Fibroblast of villous mesenchyme (primary cell): ENCODE measurements around the gene NEURL2. TPM values are rescaled to one million over a fixed set of nuclear protein-coding genes. Genes with fewer than 3 reads are reported as not detected.
"Not testable (repeated sequence)": the region's sequence is repeated elsewhere in the genome, so short reads cannot be mapped to it uniquely, and the experiment has no call there.

Experiments
- DNase-seq: peaks from one replicate; pipeline ENCODE4 v3.0.0-alpha.2; 2010; ENCODE audit warnings: low read depth
- H3K4me3 ChIP-seq: 2 replicates; pipeline ENCODE4 v1.5.1; 2011; ENCODE audit warnings: low read depth, mild to moderate bottlenecking, low read length
- CTCF ChIP-seq: IDR thresholded peaks from 2 replicates; pipeline ENCODE4 v1.5.1; 2012; ENCODE audit warnings: low read depth, mild to moderate bottlenecking, low read length; ENCODE audit not compliant: insufficient read depth
- total RNA-seq: library from RNA; depleted of rRNA; stranded (reverse); fragments of >200 nt; gene quantifications from 2 replicates; pipeline ENCODE4 v1.2.3, GENCODE V29; 2012

The NEURL2 gene
- total RNA-seq, 1 donor: 3.9 TPM

- no peak for TF ChIP-seq CTCF
- no peak overlapping the region for H3K4me3 ChIP-seq
- DNase-seq: no peak
Observed at GRCh38 chr20:45904583-45905504, 13.8 kb upstream of the NEURL2 start.

- H3K4me3 ChIP-seq: no peak overlapping the region
- DNase-seq: no peak
- TF ChIP-seq CTCF: no peak
Observed at GRCh38 chr20:45902199-45902701, 11.2 kb upstream of the NEURL2 start.

DNA sequence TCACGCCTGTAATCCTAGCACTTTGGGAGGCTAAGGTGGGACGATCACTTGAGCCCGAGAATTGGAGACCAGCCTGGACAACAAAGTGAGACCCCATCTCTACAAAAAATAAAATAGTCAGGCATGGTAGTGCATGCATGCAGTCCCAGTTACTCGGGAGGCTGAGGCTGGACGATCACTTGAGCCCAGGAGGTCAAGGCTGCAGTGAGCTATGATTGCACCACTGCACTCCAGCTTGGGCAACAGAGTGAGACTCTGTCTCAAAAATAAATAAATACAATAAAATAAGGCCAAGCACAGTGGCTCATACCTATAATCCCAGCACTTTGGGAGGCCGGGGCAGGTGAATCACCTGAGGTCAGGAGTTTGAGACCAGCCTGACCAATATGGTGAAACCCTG lies 10.3 kb upstream of the NEURL2 start:
- DNase-seq, H3K4me3 ChIP-seq: not testable (repeated sequence)

DNA sequence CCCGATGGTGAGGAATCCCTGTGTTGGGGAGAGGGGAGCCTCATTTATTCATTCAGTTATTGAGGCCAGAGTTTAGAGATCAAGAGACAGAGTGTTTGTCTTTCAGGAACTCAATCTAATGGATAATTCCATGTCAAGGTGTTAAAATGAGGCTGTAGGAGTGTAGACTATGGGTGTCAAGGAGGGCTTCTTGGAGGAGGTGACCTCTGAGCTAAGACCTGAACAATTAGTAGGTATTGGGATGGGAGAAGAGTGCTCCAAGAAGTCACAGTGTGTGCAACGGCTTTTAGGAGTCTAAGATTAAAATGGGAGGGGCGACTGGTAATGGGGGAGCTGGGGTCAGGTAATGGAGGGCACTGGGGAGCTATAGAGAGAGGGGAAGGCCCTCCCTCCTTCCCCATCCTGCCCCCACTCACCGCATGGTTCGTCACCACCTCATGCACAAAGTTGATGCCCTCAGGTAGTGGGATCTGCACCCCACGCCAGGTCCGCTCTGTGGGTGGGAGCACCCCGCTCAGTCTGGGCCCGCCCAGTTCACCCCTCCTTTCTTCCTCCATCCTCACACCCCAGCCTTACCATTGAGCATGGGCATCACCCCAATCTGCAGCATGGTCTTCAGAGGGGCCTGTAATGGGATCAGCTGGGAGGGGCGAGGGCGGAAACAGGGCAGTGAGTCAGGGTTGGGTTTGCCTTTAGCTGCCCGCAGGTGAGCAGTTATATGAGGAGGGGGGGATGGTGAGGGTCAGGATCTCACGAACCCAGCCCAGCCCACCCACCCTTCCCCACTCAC lies 8.2 kb upstream of the NEURL2 start:
- no peak for DNase-seq
- no peak for TF ChIP-seq CTCF
- no peak overlapping the region for H3K4me3 ChIP-seq

DNA sequence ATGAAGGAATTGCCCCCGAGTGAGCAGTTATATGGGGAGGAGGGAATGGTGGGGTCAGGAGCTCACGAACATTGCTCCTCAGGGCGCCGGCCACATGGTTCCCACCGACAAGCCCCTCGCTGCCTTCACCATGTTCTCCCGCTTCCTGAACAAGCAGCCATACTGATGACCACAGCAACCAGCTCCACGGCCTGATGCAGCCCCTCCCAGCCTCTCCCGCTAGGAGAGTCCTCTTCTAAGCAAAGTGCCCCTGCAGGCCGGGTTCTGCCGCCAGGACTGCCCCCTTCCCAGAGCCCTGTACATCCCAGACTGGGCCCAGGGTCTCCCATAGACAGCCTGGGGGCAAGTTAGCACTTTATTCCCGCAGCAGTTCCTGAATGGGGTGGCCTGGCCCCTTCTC lies 7.3 kb upstream of the NEURL2 start:
- DNase-seq: no peak
- no peak for TF ChIP-seq CTCF

DNA sequence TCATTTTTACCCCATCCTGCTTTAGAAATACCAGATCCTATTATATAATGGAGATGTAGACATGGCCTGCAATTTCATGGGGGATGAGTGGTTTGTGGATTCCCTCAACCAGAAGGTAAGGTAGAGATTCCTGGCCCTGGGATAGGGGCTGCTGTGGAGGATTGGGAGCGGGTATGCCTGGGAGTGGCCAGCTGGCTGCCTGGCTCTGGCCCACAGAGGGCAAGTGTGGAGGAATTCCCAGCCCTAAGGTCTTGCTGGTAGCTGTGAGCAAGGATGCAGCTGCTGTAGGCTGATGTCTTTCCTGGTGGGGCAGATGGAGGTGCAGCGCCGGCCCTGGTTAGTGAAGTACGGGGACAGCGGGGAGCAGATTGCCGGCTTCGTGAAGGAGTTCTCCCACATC lies 6.7 kb upstream of the NEURL2 start:
- no peak overlapping the region for H3K4me3 ChIP-seq
- TF ChIP-seq CTCF: no peak
- DNase-seq: no peak

More for the DNA sequence above, 7.3 kb upstream of the NEURL2 start:
- no peak overlapping the region for H3K4me3 ChIP-seq

DNA sequence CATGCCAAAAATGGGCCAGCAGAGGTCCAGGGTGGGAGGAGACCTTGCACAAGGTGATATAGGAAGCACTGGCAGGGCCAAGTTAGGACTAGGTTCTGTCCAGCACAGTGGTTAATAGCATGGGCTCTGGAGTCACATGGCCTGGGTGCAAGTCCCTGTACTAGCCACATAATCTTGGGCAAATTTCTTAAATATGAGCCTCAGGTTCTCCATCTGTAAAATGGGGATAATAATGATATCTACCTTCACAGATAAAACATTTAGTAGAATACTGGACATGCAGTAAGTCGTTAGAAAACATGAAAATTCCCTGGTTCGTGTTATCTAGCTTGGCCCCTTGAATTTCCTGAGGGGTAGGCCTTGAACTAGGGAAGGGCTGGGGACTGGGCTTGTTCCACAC lies 6.3 kb upstream of the NEURL2 start:
- no peak for DNase-seq
- no peak for TF ChIP-seq CTCF
- H3K4me3 ChIP-seq: no peak overlapping the region
